ENCODE data around the gene DNAH6.

DNAH6 gene

DNA sequence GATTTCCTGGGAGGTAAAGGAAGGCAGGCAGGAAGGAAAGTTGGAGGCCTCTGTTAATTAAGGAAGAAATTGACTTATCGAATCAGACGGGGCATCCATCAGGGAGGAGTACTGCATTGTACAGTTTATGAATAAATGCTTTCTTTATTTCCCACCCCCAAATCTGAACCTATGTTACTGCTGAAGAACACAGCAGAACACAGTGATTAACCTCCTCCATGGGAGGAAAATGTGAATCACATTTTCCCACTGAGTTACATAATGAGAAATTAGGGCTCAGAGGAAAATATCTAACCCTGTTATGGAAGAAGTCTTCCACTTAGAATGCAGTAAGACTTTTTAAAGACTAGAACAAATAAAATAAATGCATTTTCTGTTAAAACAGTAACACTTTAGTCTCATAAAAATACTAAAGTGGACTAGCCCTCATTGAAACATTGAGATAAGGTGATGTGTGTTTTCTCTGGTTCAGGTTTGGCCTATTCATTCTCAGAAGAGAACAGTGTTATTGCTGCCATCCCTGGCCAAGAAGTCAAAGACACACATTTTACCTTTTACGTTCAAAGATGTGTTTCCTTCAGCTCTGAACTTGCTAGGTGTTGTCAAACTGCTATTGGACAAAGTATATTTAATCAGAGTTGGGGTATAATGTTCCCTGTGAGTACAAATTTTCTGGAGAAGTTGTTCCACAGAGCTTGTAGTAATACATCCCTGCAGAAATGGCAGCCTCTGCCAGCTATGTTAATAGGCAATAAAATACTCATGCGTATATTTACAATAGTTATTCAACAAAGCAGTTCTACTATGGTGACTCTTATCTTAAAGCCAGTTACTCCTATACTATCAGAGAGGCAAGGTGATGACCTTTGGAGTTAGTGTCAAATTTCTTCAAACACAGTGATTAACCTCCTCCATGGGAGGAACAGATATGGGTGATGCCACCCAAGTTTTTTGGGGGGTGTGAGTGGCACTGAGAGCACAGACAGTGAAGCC, 11.1 kb downstream of the DNAH6 start:
- H3K27ac ChIP-seq (ENCODE audit: low read depth, low read length): no peak overlapping the region

DNA sequence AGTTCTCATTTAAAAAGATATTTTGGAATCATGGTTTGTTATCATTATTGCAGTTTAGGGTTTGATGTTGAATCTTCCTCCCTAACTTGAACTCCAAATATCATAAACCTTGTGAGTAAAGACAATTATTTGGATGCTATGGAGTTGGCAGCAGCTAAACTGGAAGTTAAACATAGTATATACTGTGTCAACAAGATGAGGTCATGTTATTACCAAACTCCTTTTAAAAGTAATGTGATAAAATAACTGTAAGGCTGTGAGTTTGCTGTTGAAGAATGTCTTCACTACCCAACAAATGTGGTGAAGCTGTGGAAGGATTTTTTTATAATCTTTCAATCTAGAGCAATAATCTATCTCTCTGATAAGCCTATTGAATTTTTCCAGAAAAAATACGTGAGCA, 16.0 kb downstream of the DNAH6 start:
- no peaks in the 10 kb centered on the region for H3K79me2 ChIP-seq (ENCODE audit: insufficient read depth, low read length)

More for the DNA sequence above, 11.1 kb downstream of the DNAH6 start:
- no peak overlapping the region for H3K4me3 ChIP-seq (ENCODE audit: insufficient read depth, low read length, poor library complexity, severe bottlenecking)
- no peaks in the 10 kb centered on the region for H4K20me1 ChIP-seq (ENCODE audit: low read depth, low read length)
- no peak overlapping the region for H3K9ac ChIP-seq (ENCODE audit: low read length)
- H2AFZ ChIP-seq (ENCODE audit: low read depth, low read length, severe bottlenecking): no peak overlapping the region
- no peaks in the 10 kb centered on the region for H3F3A ChIP-seq (ENCODE audit: insufficient read depth)
- H3K9me2 ChIP-seq (replicated peaks; ENCODE audit: insufficient read depth, low read length): no peaks in the 10 kb centered on the region
- no peak for TF ChIP-seq EZH2phosphoT487 (conservative IDR thresholded peaks at IDR 0.05; ENCODE audit: low read length)
- TF ChIP-seq, protein P1, sequence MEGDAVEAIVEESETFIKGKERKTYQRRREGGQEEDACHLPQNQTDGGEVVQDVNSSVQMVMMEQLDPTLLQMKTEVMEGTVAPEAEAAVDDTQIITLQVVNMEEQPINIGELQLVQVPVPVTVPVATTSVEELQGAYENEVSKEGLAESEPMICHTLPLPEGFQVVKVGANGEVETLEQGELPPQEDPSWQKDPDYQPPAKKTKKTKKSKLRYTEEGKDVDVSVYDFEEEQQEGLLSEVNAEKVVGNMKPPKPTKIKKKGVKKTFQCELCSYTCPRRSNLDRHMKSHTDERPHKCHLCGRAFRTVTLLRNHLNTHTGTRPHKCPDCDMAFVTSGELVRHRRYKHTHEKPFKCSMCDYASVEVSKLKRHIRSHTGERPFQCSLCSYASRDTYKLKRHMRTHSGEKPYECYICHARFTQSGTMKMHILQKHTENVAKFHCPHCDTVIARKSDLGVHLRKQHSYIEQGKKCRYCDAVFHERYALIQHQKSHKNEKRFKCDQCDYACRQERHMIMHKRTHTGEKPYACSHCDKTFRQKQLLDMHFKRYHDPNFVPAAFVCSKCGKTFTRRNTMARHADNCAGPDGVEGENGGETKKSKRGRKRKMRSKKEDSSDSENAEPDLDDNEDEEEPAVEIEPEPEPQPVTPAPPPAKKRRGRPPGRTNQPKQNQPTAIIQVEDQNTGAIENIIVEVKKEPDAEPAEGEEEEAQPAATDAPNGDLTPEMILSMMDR (IDR thresholded peaks at IDR 0.05; ENCODE audit: insufficient read depth, low read length, poor library complexity, severe bottlenecking): no peak
- no peaks in the 10 kb centered on the region for H3K9me3 ChIP-seq (ENCODE audit: insufficient read depth, low read length)
- no peaks in the 10 kb centered on the region for H3K27me3 ChIP-seq (ENCODE audit: low read length)
- H3K36me3 ChIP-seq (ENCODE audit: low read length): no peaks in the 10 kb centered on the region
- H3K79me2 ChIP-seq (ENCODE audit: insufficient read depth, low read length): no peaks in the 10 kb centered on the region
- no peak overlapping the region for H3K4me2 ChIP-seq (ENCODE audit: low read depth, low read length, poor library complexity, severe bottlenecking)

DNA sequence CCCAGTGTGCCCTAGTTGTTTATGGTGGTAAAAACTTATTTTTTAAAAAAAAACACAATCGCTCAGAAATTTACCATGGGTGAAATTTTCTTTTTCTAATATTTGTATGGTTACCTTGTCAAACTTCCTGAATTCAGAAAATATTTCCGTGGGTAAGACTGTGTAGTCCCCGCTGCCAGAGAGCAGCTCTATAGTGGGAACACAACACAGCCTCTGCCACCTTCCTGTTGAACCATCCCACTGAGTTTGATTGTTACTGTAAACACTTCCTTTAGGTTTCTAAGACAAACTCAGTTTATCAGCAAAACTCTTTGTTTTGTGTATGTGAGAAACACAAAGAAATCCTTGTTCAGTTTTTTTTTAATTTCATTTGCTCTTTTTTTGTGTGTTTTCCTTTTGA, 17.9 kb downstream of the DNAH6 start:
- Histone ChIP-seq H3K27ac (ENCODE audit: low read depth, low read length) (no peak overlapping the region), H3K4me2 (ENCODE audit: low read depth, low read length, poor library complexity, severe bottlenecking) (no peak overlapping the region), H3K79me2 (ENCODE audit: insufficient read depth, low read length) (no peaks in the 10 kb centered on the region), H3K36me3 (ENCODE audit: low read length) (no peaks in the 10 kb centered on the region), H3K9ac (ENCODE audit: low read length) (no peak overlapping the region), H3K27me3 (ENCODE audit: low read length) (no peaks in the 10 kb centered on the region), H4K20me1 (ENCODE audit: low read depth, low read length) (no peaks in the 10 kb centered on the region), H3K9me3 (ENCODE audit: insufficient read depth, low read length) (no peaks in the 10 kb centered on the region), H3K4me3 (ENCODE audit: insufficient read depth, low read length, poor library complexity, severe bottlenecking) (no peak overlapping the region), H3K9me2 (replicated peaks; ENCODE audit: insufficient read depth, low read length) (no peaks in the 10 kb centered on the region), H3F3A (ENCODE audit: insufficient read depth) (no peaks in the 10 kb centered on the region), H2AFZ (ENCODE audit: low read depth, low read length, severe bottlenecking) (no peak overlapping the region)
- TF ChIP-seq, protein P1 (IDR thresholded peaks at IDR 0.05; ENCODE audit: insufficient read depth, low read length, poor library complexity, severe bottlenecking): no peak
- TF ChIP-seq EZH2phosphoT487 (conservative IDR thresholded peaks at IDR 0.05; ENCODE audit: low read length): no peak

More for the DNA sequence above, 16.0 kb downstream of the DNAH6 start:
- Histone ChIP-seq H3K4me2 (ENCODE audit: low read depth, low read length, poor library complexity, severe bottlenecking) (no peak overlapping the region), H3K27me3 (ENCODE audit: low read length) (no peaks in the 10 kb centered on the region), H3K9me3 (ENCODE audit: insufficient read depth, low read length) (no peaks in the 10 kb centered on the region), H4K20me1 (ENCODE audit: low read depth, low read length) (no peaks in the 10 kb centered on the region), H3K9ac (ENCODE audit: low read length) (no peak overlapping the region), H3K9me2 (replicated peaks; ENCODE audit: insufficient read depth, low read length) (no peaks in the 10 kb centered on the region), H2AFZ (ENCODE audit: low read depth, low read length, severe bottlenecking) (no peak overlapping the region), H3K4me3 (ENCODE audit: insufficient read depth, low read length, poor library complexity, severe bottlenecking) (no peak overlapping the region), H3F3A (ENCODE audit: insufficient read depth) (no peaks in the 10 kb centered on the region), H3K27ac (ENCODE audit: low read depth, low read length) (no peak overlapping the region), H3K36me3 (ENCODE audit: low read length) (no peaks in the 10 kb centered on the region)
- no peak for TF ChIP-seq EZH2phosphoT487 (conservative IDR thresholded peaks at IDR 0.05; ENCODE audit: low read length)
- TF ChIP-seq, protein P1 (IDR thresholded peaks at IDR 0.05; ENCODE audit: insufficient read depth, low read length, poor library complexity, severe bottlenecking): no peak
